Daoy (cell line): ENCODE results near the gene PRCC. TPM values are rescaled to one million over a fixed set of nuclear protein-coding genes. Genes with fewer than 3 reads are reported as not detected.

Experiments
- DNase-seq: peaks from one replicate; pipeline ENCODE4 v3.0.0-alpha.2; 2015; ENCODE audit warnings: low read depth
- total RNA-seq: library from RNA; depleted of rRNA; stranded (reverse); fragments of >200 nt; shearing (Covaris generic); gene quantifications from 2 replicates; pipeline ENCODE4 v1.2.3, GENCODE V29; 2014

Gene PRCC
- total RNA-seq, 1 experiment from 2014 or later, result 44.6 TPM

DNA sequence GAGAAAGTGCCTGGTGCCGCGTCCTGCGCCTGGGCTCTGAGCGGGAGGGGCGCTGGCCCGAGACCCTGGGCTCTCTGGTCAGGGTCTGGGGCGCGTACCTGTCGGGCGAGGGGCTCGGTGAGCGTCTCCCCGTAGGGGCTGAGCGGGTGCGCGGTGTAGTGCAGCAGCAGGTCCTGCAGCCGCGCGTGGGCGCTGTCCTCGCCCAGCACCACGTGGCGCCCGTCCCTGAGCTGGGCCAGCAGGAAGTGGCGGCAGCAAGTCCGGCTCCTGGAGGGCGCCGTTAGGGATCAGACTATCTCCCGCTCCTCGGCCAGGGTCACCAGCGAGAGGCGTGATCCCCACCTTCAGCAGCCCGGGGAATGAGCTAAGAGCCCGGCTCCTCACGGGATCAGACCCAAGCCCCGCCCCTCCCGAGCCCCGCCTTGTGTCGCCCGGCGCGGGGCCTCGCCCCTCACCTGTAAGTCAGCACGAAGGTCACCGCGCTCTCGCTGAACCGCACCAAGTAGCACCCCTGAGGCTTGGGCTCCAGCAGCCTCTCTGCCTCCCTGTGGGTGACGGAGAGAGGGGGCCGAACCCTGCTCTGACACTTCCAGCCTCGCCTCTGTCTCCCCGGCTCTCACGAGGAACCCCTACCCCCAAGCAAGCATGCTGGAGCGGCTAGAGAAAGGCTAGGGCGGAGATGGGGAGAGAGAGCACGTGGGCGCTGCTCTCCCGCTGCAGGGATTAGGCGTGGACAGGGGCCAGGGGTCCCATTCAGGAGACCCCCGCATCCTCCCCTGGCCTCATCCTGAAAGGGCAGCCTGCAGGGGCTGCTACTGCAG lies 46.6 kb downstream of the PRCC start:
- peak; percentile 58 for DNase-seq

DNA sequence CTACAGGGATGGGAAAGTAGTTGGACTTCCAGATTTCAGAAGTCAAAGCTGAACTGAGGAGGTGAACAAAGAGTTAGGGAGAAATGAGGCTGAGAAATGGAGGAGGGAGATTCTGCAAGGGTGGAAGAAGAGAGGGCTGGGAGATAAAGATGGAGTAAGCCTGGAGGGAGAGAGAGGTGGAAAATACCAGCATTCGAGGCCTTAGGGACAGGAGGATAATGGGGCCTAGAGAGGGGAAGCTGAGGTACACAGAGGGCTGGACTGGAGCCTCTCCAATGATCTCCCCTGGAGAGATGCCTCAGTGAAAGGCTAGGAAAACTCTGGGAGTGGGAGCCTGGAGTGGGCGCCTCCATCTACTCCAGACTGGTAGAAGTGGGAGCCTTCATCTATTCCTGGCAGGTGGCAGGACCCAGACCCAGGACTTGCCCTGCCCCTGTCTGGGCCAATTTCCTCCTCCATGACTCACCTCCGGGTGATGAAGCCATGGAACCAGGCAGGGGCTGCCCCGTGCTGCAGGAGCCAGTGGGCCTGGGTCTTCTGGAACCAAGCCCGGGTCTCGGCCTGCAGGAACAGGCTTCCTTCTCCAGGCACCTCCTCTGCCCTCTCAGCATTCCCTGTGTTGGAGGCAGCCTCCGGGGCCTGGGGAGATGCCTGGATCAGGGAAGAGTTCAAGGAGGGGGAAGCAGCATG lies 47.4 kb downstream of the PRCC start:
- peak; percentile 58 for DNase-seq

DNA sequence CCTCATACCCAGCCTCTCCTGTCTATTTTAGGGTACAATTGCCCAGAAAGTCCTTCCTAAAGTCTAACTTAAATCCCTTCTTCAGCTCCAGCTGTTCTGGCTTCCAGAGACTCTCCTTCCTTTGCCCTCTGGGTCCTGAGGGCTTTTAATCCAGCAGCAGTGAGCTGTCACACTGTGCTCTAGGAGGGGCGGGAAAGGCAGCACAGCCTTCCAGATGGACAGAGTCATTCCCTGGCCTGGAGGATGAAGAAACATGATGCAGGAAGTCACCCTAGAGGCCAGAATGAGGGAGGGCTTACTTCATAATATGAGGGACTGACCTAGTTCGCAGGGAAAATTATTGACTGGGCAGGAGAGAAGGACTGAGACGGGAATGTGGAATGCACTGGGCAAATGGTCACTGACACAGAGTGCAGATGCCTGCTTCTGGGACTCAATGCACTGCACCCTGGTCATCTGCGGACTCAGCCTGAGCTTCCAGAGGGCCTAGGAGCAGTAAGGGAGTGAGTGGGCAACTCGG lies 48.0 kb downstream of the PRCC start:
- peak; percentile 69 for DNase-seq

DNA sequence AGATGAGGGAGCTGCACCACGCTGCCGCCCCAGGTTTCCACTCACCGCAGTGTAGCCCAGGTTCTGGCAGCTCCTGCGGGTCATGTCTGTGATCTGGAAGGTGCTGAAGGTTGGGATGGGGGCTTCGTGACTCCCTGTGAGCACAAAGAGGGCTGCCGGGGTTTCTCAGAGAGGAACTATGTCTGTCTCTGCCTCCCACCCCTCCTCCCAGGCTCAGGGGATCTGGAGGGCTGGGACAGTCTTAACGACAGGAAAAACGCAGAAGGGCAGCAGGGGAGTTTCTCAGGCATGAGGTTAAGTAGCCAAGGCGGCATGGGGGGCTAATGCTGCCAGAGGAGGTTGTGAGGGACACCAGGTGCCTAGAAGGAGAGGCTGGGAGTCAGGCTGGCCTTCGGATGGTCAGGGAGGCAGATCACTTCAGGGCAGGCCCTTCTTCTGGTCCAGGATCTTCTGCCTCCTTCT lies 48.7 kb downstream of the PRCC start:
- no peak for DNase-seq

DNA sequence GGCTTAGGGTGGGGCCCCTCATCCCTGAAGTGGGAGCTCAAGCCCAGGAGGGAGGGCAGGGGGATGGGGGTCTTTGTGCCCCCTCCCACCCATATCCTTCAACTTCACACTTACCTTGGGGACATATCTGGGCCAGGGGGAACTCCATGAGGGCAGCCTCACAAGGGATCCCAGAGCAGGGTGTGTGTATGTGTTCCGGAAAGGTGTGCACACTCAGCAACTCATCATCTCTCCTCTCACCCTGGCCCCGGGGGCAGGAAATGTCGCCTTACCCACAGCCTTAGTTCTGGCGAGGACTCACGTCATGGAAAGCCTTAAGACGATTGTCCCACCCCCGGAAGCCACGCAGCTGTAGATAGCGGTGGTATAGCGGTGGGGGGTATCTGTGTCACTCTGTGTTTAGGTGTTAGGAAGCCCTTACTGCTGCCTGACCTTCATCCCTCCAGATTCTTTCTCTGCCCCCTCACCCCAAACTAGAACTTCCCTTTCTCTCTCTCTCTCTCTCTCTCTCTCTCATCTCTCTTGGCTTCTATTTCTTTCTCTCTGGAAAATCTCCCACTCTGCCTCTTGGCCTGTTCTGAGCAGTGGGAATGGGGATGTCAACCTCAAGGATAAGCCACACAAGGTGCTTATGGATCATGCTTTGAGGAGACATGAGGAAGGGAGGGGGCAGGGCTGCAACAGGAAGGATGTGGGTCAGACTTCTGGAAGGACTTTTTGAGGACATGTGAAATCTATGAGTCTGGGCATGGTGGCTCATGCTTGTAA lies 49.4 kb downstream of the PRCC start, which contains the start of gene SH2D2A:
SH2D2A (minus strand) TSS at position 288 of the 768 bp plus-strand sequence; CDS start at position 148, 140 bp downstream.
- DNase-seq, result peak; percentile 87

DNA sequence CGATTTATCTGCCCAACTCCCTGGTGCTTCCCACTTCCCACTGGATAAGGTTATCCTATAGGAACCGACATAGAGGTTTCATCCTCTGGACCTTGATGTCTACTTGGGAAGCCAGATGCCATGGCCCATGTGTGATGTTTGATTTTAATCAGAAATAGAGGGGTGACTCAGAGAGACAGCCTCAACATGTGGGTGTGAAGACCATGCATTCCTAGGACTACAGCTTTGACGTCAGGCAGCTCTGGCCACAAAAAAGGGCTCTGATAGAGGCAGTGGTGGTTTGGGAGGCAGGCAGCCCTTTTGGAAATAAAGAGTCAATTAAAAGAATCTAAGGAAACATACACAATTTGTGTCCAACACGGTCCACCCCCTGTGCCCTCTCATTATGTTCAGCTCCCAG lies 54.5 kb downstream of the PRCC start:
- DNase-seq, result peak; percentile 44

DNA sequence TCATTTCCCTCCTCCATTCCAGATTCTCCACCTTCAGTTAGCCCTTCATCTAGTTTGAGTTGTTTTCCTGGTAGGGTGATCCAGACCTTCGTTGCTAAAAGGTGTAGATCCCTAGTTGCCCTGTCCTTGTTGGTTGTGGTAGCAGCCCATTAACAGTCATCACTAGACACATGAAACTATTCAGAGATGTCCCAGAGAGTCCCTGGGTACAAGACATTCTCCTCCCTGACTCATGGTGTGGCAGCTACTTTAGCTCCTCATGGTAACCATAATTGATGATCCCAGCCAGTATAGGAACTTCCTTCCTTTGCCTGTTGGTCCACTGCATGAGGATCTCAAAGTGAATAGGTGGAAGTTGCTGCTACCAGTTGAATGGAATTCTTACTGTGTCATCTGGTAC lies 55.3 kb downstream of the PRCC start:
- no peak for DNase-seq

DNA sequence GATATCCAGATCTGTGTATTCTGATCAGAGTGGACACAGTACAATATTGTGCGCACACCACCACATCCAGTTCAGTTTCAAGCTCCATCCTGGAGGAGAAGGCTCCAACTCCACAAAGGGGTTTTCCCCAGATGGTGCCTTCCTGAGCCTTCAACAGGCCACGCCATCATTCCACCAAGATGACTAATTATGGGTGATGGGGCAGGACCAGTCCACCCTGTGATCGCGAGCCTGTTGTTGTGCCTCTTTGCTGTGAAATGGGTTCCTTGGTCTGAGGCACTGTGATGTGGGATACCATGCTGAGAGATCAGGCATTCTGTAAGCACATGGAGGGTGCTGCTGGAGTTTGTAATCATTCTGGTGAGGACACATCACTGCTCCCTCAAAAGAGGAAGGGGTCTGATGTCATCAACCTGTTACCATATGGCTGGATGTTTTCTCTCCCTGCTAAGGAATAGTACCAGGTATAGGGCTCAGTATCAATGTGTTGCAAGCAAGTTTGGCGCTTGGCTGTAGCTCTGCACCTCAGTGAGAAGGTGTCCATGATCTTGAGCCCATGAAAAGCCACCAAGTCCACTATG lies 56.0 kb downstream of the PRCC start:
- no peak for DNase-seq

DNA sequence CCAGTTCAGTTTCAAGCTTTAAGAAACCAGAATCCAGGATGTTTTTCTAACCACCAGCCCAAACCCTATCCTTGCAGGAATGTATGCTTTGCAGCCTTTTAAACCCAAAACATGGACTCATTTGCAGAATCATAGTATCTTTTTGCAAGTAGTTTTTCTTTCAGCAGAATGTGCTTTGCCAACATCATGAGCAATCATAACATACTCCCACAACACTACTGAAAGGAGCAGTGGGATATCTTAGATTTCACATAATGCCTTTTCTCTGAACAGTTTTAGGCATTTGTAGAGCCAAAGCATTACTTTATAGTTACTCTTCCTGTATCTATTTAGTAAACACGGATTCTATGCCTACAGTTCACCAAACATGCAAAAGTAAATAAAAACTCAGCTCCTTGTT lies 59.3 kb downstream of the PRCC start:
- no peak for DNase-seq

DNA sequence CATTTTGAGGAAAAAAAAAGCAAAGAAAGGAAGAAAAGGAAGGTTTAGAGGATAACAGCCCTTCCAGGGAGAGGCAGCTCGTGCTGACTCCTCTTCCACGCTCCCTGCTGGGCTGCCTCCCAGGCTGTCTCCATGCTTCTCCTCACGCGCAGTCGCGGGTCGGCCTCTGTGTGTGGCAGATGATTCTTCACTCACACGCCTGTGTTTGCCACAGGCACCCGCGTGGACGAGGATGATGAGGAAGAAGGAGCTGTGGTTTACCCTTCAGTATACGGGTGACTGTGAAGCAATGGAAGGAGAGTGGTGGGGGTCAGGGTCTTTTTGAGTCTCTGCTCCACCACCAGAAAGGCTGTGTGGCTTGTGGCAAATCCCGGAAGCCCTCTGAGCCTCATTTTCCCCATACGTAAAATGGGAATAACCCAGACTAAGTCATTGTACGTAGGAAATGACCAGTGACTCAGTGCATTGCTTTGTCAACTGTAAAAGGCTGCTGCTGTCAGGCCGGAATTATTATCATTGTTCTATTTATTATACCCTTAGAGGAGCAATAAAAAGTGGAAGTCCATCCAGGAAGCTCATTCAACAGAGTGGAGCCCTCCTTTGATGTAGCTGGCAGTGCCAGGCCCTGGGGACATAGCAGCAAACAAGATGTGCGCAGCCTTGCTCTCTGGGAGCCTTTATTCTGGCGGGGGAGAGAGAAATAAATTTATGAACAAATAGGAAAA lies 61.2 kb downstream of the PRCC start:
- DNase-seq, result no peak

DNA sequence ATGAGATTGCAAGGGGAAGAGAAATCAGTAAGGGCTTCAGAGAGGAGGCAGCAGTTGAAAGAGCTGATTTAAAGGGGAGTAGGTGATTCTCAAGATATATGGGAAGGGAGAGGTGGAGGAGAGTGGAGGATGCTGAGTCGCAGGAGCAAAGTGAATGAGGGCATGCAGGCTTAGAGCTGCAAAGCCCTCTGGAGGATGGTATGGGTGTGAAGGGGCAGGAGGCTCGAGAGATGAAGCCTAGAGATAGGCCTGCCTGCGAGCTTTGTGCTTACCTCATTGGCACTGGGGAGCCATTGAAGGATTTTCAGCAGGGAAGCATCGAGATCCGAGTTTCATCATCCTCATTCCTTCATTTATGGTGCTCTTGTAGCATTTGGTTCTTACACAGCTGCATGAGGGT lies 65.1 kb downstream of the PRCC start:
- DNase-seq, result no peak

DNA sequence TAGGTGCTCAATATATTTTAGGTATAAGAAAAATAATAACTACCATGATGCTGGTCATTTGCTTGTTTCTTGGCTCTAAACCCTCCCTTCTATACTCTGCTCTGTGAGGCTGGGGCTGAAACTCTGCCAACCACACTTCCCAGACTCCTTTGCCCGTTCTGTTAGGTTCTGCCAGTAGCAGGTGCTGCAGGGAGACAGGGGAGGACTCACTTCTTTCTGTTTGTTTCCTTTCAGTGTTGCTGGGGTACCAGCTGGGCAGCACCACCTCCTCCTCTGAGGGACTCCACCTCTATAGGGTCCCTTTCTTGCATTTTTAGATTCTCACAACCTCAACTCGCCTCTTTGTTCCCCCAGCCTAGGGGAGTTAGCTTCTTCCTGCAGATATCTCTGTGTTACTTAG lies 66.3 kb downstream of the PRCC start:
- DNase-seq, result no peak

DNA sequence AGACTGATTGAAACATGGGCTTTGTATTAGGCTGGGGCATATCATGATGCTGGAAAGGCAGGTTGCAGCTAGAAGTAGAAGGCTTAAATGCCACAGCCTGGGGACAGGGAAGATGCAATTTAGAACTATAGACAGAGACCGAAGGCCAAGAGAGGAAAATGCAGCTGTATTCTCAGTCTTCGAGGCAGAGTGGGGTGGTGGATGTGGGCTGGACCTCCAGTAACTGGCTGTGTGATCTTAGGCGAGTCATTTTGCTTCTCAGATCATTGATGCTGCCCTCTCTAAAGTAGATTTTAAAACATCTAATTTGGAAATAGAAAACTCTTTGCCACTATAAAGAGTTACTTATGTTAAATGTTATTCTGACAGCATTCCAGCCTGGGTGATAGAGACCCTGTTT lies 67.0 kb downstream of the PRCC start:
- no peak for DNase-seq

DNA sequence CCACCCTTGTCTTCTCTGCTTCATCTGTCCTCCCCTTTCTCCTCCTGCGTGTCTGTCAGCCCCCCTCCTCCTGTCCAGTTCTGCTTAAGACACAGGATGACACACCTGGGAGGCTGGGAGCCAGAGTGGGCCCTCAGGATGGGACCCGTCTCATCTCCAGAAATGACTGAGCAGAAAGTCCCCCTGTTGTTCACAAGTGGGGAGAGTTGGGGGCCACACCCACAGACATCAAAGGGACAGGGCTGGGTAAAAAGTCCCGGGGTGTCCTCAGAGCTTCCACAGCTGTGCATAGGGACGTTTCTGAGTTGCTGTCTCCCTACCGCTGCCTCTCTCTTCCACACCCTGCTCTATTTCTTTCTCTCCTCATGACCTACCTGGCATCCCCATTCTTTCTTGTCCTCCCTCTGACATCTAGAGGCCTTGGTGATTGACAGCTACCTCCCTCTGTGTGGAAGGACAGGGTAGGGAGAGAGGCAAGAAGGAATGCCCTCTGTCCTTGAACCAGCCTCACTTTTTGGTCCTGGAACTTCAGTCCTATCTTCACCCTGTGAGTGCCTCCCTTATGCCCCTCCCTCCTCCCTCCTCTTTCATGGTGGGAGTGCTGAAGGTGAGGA lies 68.8 kb downstream of the PRCC start:
- no peak for DNase-seq

DNA sequence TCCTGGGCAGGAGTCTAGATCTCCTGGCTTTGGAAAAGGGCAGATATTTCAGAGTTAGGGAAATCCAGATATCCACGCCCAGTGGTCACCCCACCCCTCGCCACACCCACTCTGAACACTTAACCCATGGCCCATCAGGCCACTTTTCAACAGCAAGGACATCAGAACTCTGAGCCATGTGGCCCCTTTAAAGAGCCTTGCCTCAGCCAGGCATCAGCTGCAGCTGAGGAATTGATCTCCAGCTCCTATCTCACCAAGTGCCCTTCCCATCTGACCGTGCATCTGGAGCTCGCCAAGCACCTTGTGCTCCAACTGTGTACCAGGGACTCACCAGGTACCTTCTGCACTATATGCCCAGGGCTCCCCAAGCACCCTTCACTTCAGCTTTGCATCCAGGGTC lies 69.6 kb downstream of the PRCC start:
- DNase-seq, result no peak

DNA sequence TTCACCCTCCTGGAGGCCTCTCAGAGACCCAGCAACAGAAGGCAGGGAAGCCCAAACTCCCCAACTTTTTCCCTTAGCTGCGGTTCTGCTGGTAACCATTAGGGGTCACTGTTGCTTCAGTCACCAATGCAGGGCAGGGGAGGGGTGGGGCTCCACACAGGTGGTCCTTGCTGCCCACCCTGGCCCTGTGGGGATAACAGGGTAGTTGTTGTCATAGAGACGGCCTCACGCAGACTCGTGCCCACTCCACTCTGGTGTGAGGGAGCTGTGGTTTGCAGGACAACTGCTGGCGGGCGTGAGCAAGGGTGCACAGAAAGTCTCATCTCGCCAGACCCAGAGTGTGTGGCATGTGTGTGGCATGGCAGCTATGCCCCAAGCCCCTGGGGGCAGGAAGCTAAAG lies 71.6 kb downstream of the PRCC start:
- DNase-seq, result no peak

DNA sequence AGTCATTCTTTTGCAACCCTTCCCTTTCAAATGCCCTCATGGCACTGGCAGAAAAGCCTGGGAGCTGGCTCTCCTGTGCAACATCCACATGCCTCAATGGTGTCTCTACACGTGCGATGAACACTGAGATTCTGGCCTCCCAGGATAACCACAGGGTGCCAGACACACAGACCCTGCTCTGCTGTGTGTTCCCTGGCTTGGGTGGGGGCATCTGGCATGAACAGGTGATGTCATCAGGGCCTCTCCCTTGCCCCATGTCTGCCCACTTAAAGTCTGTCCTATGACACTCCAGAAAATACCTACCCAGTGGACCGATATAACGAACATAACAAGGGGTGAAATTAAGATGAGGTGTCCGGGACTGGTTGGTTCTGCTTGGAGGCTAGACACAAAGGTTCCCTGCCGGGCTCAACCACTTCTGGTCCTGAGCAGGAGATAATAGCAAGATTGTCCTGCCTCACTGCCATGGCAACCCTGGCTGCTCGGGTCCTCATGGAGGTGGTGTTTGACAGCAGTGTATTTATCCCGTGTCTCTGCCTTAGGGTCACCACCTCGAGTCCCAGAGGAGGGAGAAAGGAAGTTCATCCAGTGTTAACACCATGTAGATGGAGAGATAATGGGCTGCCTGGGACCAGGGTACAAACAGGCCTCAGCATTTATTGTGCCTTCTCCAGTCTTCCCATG lies 72.2 kb downstream of the PRCC start:
- DNase-seq, result no peak

DNA sequence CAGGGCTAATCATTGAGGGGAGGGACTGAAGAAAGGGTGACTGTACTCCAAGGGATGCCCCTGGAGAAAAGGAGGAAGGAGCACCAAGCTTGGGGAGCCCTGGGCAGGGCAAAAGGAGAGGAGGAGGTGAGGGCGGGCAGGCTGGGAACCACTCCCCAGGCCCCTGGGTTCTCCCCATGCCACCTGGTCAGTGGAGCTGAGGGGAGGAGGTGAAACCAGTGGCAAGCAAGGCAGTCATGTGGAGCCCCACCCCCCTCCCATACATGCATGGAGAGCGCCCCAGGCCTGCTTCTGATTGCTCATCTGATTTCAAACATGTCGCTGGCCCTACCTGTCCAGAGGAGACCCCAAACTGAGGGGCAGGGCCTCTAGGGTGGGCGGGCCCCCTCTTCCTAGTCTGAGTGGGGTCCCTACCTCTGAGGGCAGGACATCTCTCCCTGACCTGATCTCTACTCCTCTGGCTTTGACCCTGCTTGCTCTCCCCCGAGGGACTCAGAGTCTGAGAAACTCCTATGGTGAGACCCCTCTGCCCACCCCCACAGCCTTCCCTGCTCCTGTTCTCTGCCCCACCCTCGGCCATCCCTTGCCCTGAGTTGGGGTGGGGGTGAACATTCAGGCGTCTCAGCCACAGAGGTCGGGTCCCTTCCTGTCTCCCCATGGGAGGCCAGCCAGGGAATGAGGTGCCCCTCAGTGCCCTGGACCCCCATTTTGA lies 73.0 kb downstream of the PRCC start:
- no peak for DNase-seq

DNA sequence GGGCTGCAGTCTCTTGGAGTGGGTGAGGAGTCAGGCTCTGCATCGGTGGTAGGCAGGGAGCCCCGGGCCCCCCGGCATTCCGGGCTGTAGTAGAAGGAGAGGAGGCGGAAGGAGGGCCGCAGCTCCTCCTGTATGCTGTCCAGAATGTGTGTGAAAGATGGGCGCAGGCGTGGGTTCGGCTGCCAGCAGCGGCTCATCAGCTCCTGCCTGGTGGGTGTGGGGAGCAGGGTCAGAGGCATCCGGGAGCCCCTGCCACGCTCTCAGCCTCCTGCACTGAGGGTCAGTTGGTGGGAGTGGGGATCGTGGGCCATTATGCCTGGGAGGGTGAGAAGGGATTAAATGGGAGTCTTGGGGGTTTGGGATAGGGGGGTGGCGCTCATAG lies 73.6 kb downstream of the PRCC start:
- no peak for DNase-seq
